HG02610 (cell line): ENCODE measurements around the gene UBQLN4.
"Not testable (repeated sequence)": the region's sequence is repeated elsewhere in the genome, so short reads cannot be mapped to it uniquely, and the experiment has no call there.

ENCODE experiments used
- ATAC-seq: cut with Tn5 transposase; IDR thresholded peaks from one replicate; pipeline ENCODE4 v1.9.1; 2021; ENCODE audit warnings: mild to moderate bottlenecking, moderate library complexity; ENCODE audit not compliant: unreplicated experiment

UBQLN4 gene

GRCh38 chr1:156081180-156081916, 27.8 kb upstream of the UBQLN4 start:
- no peak for ATAC-seq

- no peak for ATAC-seq
Observed at GRCh38 chr1:156080863-156081179, 27.2 kb upstream of the UBQLN4 start.

- ATAC-seq, result no peak
Observed at GRCh38 chr1:156080241-156080862, 26.8 kb upstream of the UBQLN4 start.

GRCh38 chr1:156079762-156080161, 26.2 kb upstream of the UBQLN4 start:
- no peak for ATAC-seq

- no peak for ATAC-seq
Observed at GRCh38 chr1:156078728-156079127, 25.1 kb upstream of the UBQLN4 start.

GRCh38 chr1:156077430-156077760, 23.8 kb upstream of the UBQLN4 start:
- no peak for ATAC-seq

- ATAC-seq, result peak; percentile 60
Observed at GRCh38 chr1:156076609-156077429, 23.2 kb upstream of the UBQLN4 start.

GRCh38 chr1:156075775-156076204, 22.2 kb upstream of the UBQLN4 start:
- no peak for ATAC-seq

- ATAC-seq, result no peak
Observed at GRCh38 chr1:156075162-156075561, 21.6 kb upstream of the UBQLN4 start.

- ATAC-seq, result no peak
Observed at GRCh38 chr1:156074661-156075060, 21.1 kb upstream of the UBQLN4 start.

- no peak for ATAC-seq
Observed at GRCh38 chr1:156073740-156074139, 20.1 kb upstream of the UBQLN4 start.

GRCh38 chr1:156073110-156073687, 19.6 kb upstream of the UBQLN4 start:
- ATAC-seq, result no peak

GRCh38 chr1:156072251-156072650, 18.7 kb upstream of the UBQLN4 start:
- no peak for ATAC-seq

- ATAC-seq, result not testable (repeated sequence)
Observed at GRCh38 chr1:156071332-156071816, 17.8 kb upstream of the UBQLN4 start.

GRCh38 chr1:156070548-156070947, 16.9 kb upstream of the UBQLN4 start:
- no peak for ATAC-seq

GRCh38 chr1:156069490-156070455, 16.2 kb upstream of the UBQLN4 start:
- no peak for ATAC-seq

GRCh38 chr1:156067262-156067661, 13.7 kb upstream of the UBQLN4 start:
- ATAC-seq, result no peak

- ATAC-seq, result no peak
Observed at GRCh38 chr1:156065871-156066270, 12.3 kb upstream of the UBQLN4 start.

GRCh38 chr1:156065212-156065611, 11.6 kb upstream of the UBQLN4 start:
- ATAC-seq, result no peak

- no peak for ATAC-seq
Observed at GRCh38 chr1:156064615-156065014, 11.0 kb upstream of the UBQLN4 start.

- no peak for ATAC-seq
Observed at GRCh38 chr1:156063997-156064285, 10.3 kb upstream of the UBQLN4 start.
